Smooth muscle cell (in vitro differentiated cells): ENCODE measurements around the gene RASSF7. TPM values are rescaled to one million over a fixed set of nuclear protein-coding genes. Genes with fewer than 3 reads are reported as not detected.

Experiments used
- DNase-seq: peaks from one replicate; lab custom pipeline; 2025; ENCODE audit not compliant: unreplicated experiment; lab: John Stamatoyannopoulos, UW
- H2AFZ ChIP-seq: fragments of 200-600 bp; sonication (generic); 2 replicates; pipeline ENCODE4 v1.6.0; 2016; ENCODE audit warnings: antibody characterized with exemption, low read depth, mild to moderate bottlenecking
- H3F3A ChIP-seq: fragments of 200-600 bp; sonication (generic); 2 replicates; pipeline ENCODE4 v1.6.0; 2017; ENCODE audit warnings: antibody characterized with exemption, low read depth
- H3K27ac ChIP-seq: fragments of 200-600 bp; sonication (generic); 2 replicates; pipeline ENCODE4 v1.5.1; 2016; ENCODE audit warnings: low read depth, mild to moderate bottlenecking
- H3K27me3 ChIP-seq: fragments of 200-600 bp; sonication (generic); 2 replicates; pipeline ENCODE4 v1.6.1; 2016; ENCODE audit warnings: low read depth, mild to moderate bottlenecking
- H3K36me3 ChIP-seq: fragments of 200-600 bp; sonication (generic); 2 replicates; pipeline ENCODE4 v1.5.1; 2016; ENCODE audit warnings: low read depth
- H3K4me1 ChIP-seq: fragments of 200-600 bp; sonication (generic); 2 replicates; pipeline ENCODE4 v1.5.1; 2016; ENCODE audit warnings: low read depth
- H3K4me2 ChIP-seq: fragments of 200-600 bp; sonication (generic); 2 replicates; pipeline ENCODE4 v1.6.0; 2016; ENCODE audit warnings: mild to moderate bottlenecking
- H3K4me3 ChIP-seq: fragments of 200-600 bp; sonication (generic); 2 replicates; pipeline ENCODE4 v1.5.1; 2016; ENCODE audit warnings: mild to moderate bottlenecking
- H3K79me2 ChIP-seq: fragments of 200-600 bp; sonication (generic); 2 replicates; pipeline ENCODE4 v1.6.0; 2016; ENCODE audit warnings: low read depth, mild to moderate bottlenecking
- H3K9ac ChIP-seq: fragments of 200-600 bp; sonication (generic); 2 replicates; pipeline ENCODE4 v1.6.0; 2016; ENCODE audit warnings: low read depth
- H3K9me3 ChIP-seq: fragments of 200-600 bp; sonication (generic); replicated peaks from 2 replicates; pipeline ENCODE4 v1.5.1; 2016; ENCODE audit warnings: low read depth
- H4K20me1 ChIP-seq: fragments of 200-600 bp; sonication (generic); 2 replicates; pipeline ENCODE4 v1.6.0; 2016; ENCODE audit warnings: low read depth
- WGBS: methylation state at CpG from one replicate; pipeline ENCODE4 v1.1.7; 2016; ENCODE audit warnings: low lambda C conversion rate; 5-methylcytosine and 5-hydroxymethylcytosine counted together
- polyA plus RNA-seq: library from polyadenylated mRNA; unstranded; fragments of >200 nt; fragmentation: Nextera tagmentation; extraction: Ambion mirVana; gene quantifications from 2 replicates; pipeline ENCODE4 v1.2.1, GENCODE V29; 2016
- total RNA-seq: library from RNA; depleted of rRNA; stranded (reverse); fragments of >200 nt; gene quantifications from 2 replicates; pipeline ENCODE4 v1.2.3, GENCODE V29; 2014
- TF ChIP-seq, protein P1 (sequence below): fragments of 200-600 bp; sonication (generic); IDR thresholded peaks from 2 replicates; pipeline ENCODE4 v1.5.1; 2017; ENCODE audit warnings: borderline replicate concordance, mild to moderate bottlenecking, antibody characterized with exemption; ENCODE audit not compliant: insufficient read depth, poor library complexity, severe bottlenecking

Gene RASSF7
- total and polyA plus RNA-seq, 2 experiments from 2014 or later: 18.6 to 20.4 TPM

DNA sequence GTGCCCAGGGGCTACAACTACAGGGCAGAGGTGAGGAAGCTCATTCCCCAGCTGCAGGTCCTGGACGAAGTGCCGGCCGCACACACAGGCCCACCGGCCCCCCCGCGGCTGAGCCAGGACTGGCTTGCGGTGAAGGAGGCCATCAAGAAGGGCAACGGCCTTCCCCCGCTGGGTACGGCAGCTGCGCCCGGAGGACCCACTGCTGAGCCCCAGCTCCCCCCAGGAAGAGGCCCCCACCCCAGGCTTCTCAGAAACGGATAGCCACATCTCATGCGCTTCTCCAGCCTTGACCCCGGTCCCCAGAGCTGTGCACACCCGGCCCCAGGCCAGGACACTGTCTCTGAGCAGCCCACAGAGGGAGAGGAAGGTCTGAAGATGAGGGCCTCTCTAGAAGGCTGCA lies 9.6 kb upstream of the RASSF7 start:
- no peak overlapping the region for H3K27ac ChIP-seq
- no peaks in the 10 kb centered on the region for H3K79me2 ChIP-seq
- H3K36me3 ChIP-seq: no peaks in the 10 kb centered on the region
- DNase-seq: no peak
- peaks cover 28% of the 10 kb centered on the region for H3K27me3 ChIP-seq
- no peaks in the 10 kb centered on the region for H4K20me1 ChIP-seq
- H2AFZ ChIP-seq: no peak overlapping the region
- H3K4me1 ChIP-seq: peaks cover 2% of the 10 kb centered on the region
- no peak overlapping the region for H3K4me3 ChIP-seq
- H3K4me2 ChIP-seq: no peak overlapping the region
- TF ChIP-seq, protein P1, sequence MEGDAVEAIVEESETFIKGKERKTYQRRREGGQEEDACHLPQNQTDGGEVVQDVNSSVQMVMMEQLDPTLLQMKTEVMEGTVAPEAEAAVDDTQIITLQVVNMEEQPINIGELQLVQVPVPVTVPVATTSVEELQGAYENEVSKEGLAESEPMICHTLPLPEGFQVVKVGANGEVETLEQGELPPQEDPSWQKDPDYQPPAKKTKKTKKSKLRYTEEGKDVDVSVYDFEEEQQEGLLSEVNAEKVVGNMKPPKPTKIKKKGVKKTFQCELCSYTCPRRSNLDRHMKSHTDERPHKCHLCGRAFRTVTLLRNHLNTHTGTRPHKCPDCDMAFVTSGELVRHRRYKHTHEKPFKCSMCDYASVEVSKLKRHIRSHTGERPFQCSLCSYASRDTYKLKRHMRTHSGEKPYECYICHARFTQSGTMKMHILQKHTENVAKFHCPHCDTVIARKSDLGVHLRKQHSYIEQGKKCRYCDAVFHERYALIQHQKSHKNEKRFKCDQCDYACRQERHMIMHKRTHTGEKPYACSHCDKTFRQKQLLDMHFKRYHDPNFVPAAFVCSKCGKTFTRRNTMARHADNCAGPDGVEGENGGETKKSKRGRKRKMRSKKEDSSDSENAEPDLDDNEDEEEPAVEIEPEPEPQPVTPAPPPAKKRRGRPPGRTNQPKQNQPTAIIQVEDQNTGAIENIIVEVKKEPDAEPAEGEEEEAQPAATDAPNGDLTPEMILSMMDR: no peak
- H3K9me3 ChIP-seq: no peaks in the 10 kb centered on the region
- H3K9ac ChIP-seq: no peak overlapping the region
- WGBS: 90% methylated on average over 10 of the region's 16 CpGs
- no peaks in the 10 kb centered on the region for H3F3A ChIP-seq

DNA sequence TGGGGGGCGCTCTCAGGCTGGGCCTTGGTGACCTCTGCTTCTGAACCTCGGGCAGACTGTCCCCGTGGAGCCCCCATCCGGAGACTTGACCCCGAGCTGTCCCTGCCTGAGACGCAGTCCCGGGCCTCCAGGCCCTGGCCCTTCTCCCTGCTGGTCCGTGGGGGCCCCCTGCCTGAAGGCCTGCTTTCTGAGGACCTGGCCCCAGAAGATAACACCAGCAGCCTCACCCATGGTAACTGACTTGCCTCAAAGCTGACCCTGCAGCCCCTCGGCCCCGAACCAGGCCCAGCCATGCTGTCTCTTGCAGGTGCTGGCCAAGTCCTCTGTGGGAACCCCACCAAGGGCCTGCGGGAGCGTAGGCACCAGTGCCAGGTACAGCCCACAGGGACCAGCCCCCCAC lies 9.2 kb upstream of the RASSF7 start:
- Histone ChIP-seq H3K36me3 (no peaks in the 10 kb centered on the region), H3K4me1 (peaks cover 2% of the 10 kb centered on the region), H3K27ac (no peak overlapping the region), H3K9me3 (no peaks in the 10 kb centered on the region), H3F3A (no peaks in the 10 kb centered on the region), H3K4me2 (no peak overlapping the region), H3K4me3 (no peak overlapping the region), H3K27me3 (peaks cover 33% of the 10 kb centered on the region), H2AFZ (no peak overlapping the region), H4K20me1 (no peaks in the 10 kb centered on the region), H3K9ac (no peak overlapping the region), H3K79me2 (no peaks in the 10 kb centered on the region)
- no peak for DNase-seq
- TF ChIP-seq, protein P1: no peak
- WGBS: 92% methylated on average over 12 of the region's 12 CpGs

DNA sequence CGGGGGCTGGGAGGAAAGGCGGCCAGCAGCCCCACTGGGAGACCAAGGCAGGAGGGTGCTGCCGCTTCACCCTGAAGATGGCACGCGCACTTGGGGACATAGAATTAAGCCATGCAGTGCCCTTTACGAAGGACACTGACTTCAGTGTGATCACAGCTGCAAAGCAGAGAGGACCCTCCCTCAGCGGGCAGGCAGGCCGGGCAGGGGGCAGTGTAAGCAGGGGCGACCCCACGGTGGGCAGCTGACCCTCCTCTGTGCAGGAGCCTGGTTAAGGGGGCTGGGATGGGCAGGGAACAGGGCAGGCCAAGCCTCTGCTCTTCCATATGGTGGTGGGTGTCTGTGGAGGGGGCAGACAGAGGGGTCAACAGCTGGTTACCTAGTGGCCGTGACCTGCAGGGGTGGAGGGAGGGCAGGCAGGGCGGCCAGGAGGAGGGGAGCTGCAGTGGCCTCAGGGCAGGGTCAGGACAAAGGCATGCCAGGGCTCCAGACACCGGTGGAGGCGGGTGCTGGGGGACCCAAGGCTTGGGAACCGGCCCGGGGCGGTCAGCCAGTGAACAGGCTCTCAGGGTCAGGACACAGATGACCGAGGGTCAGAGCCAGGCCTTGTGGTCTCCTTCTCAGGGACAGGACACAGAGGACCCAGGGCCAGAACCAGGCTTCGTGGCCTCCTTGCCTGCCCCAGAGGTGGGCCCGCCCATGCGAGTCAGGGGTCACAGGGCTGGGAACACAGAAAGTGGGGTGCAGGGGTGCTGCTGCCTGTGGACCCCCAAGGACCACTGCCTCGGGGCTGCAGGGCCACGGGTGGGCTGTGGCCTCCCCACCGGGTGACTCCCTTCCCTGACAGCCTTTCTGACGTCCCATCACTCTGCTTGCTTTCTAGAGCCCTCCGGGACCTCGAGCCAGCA lies 7.4 kb upstream of the RASSF7 start:
- H3K9me3 ChIP-seq: no peaks in the 10 kb centered on the region
- no peaks in the 10 kb centered on the region for H3F3A ChIP-seq
- H3K9ac ChIP-seq: no peak overlapping the region
- no peaks in the 10 kb centered on the region for H3K79me2 ChIP-seq
- 93% methylated on average over 24 of the region's 27 CpGs for WGBS
- no peak overlapping the region for H3K4me3 ChIP-seq
- peaks cover 2% of the 10 kb centered on the region for H3K4me1 ChIP-seq
- no peaks in the 10 kb centered on the region for H3K36me3 ChIP-seq
- no peaks in the 10 kb centered on the region for H4K20me1 ChIP-seq
- no peak for DNase-seq
- no peak overlapping the region for H3K4me2 ChIP-seq
- peaks cover 50% of the 10 kb centered on the region for H3K27me3 ChIP-seq
- no peak overlapping the region for H3K27ac ChIP-seq
- TF ChIP-seq, protein P1: no peak
- no peak overlapping the region for H2AFZ ChIP-seq

DNA sequence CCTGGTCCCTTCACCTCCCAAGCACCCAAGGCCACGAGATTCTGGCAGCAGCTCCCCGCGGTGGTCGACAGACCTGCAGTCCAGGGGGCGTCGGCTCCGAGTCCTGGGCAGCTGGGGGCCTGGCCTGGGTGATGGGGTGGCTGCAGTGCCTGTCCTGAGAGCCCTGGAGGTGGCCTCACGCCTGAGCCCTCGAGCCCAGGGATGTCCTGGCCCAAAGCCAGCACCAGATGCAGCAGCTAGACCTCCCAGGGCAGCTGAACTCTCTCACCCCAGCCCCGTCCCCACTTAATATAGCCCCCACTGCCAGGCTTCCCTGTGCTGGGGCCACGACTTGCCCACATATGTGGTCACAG lies 6.8 kb upstream of the RASSF7 start:
- Histone ChIP-seq H3K9me3 (no peaks in the 10 kb centered on the region), H3K4me3 (no peak overlapping the region), H3K27me3 (peaks cover 57% of the 10 kb centered on the region), H3F3A (no peaks in the 10 kb centered on the region), H3K4me2 (no peak overlapping the region), H3K4me1 (peaks cover 2% of the 10 kb centered on the region), H3K27ac (no peak overlapping the region), H3K79me2 (no peaks in the 10 kb centered on the region), H3K9ac (no peak overlapping the region), H3K36me3 (no peaks in the 10 kb centered on the region), H4K20me1 (no peaks in the 10 kb centered on the region), H2AFZ (no peak overlapping the region)
- TF ChIP-seq, protein P1: no peak
- WGBS: 79% methylated on average over 9 of the region's 11 CpGs
- no peak for DNase-seq
